ENCODE measurements around the gene EIF2D. TPM values are rescaled to one million over a fixed set of nuclear protein-coding genes. Genes with fewer than 3 reads are reported as not detected.
A peak's percentile ranks its signal among the peaks of the same experiment; 100 is the strongest.

Gene EIF2D
- total RNA-seq, 4 donors from 2014 or later = 38.4 to 55.8 (median 50.4) TPM

DNA sequence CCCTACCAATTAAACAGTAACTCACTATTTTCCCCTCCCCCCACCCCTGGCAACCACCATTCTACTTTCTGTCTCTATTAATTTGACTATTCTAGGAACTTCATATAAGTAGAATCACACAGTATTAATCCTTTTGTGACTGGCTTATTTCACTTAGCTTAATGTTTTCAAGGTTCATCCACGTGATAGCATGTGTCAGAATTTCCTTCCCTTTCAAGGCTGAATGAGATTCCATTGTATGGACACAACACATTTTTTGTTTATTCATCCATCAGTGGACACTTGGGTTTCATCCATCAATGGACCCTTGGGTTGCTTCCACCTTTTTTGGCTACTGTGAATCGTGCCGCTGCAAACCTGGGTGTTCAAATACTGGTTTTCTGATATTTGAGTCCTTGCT is 41.7 kb downstream of the EIF2D start:
- TF ChIP-seq, protein P1, sequence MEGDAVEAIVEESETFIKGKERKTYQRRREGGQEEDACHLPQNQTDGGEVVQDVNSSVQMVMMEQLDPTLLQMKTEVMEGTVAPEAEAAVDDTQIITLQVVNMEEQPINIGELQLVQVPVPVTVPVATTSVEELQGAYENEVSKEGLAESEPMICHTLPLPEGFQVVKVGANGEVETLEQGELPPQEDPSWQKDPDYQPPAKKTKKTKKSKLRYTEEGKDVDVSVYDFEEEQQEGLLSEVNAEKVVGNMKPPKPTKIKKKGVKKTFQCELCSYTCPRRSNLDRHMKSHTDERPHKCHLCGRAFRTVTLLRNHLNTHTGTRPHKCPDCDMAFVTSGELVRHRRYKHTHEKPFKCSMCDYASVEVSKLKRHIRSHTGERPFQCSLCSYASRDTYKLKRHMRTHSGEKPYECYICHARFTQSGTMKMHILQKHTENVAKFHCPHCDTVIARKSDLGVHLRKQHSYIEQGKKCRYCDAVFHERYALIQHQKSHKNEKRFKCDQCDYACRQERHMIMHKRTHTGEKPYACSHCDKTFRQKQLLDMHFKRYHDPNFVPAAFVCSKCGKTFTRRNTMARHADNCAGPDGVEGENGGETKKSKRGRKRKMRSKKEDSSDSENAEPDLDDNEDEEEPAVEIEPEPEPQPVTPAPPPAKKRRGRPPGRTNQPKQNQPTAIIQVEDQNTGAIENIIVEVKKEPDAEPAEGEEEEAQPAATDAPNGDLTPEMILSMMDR (IDR thresholded peaks at IDR 0.05) = no peak
- no peak for ATAC-seq (ENCODE audit: low FRiP score)
- DNase-seq (ENCODE audit: low spot score) = no peak

DNA sequence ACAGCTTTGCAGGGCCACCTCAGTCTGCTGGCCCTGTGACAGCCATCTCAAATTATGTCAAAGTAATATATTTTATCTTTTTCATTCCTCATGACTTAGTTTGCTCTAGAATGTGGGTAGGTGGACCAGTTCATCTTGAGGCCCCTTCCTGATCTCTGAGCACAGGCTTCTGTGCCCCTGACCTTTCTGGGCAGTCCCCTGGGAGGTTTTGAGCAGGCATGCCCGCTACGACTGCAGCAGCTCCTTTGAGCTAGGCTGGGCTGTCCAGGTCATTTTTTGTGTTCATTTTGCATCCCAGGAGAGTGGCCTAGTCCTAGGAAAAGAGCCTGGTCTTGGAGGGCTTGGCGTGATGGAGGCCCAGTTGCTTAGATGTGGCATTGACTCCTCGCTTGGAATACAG is 42.7 kb downstream of the EIF2D start:
- TF ChIP-seq, protein P1 (IDR thresholded peaks at IDR 0.05) = no peak
- no peak for ATAC-seq (ENCODE audit: low FRiP score)
- no peak for DNase-seq (ENCODE audit: low spot score)

DNA sequence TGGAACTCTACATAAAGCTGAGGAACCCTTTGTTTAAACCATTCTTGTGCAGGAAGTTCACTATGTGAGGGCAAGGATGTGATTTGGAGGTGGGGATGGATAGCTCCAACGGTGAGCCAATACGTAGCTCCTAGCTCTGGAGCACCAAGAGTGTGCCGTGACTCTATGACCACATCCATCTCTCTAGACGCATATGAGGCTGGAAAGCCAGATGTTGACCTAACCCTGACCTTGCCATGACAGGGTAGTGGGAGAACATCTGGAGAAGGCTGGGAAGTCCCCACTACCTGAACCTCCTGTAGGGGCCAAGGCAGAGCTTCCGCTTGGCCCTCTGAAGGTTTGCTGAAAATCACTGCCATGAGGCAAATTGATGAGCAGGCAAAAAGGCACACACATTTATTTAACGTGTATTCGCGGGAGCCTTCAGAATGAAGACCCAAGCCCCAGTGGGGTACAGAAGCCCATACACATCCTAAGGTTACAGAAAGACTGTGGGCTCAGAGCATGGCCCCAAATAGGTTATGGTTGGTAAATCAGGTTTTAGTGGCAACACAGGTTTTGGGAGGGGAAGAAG is 43.4 kb downstream of the EIF2D start:
- DNase-seq (ENCODE audit: low spot score) = no peak
- TF ChIP-seq, protein P1 (IDR thresholded peaks at IDR 0.05) = no peak
- ATAC-seq (ENCODE audit: low FRiP score) = no peak

DNA sequence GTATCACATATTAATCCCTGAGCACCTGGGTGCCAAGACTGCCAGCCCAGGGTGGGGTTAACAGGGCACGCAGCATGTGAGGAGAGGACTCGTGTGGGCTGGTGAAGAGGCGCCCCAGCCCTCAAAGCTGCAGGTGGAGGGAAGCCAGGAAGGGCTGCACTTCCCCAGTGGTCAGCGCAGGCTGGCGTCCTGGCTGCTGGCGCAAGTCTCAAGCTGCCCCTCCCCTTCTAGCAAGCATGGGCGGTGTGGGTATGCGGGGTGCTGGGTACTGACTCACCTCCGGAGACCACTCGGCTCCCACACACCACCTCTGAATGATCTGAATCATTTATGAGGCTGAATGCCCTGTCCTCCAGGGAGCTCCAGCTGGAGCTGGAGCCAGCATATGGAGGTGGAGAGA is 44.0 kb downstream of the EIF2D start:
- ATAC-seq (ENCODE audit: low FRiP score) (peak; percentile 45), DNase-seq (ENCODE audit: low spot score) (no peak)
- TF ChIP-seq, protein P1 (IDR thresholded peaks at IDR 0.05) = no peak

DNA sequence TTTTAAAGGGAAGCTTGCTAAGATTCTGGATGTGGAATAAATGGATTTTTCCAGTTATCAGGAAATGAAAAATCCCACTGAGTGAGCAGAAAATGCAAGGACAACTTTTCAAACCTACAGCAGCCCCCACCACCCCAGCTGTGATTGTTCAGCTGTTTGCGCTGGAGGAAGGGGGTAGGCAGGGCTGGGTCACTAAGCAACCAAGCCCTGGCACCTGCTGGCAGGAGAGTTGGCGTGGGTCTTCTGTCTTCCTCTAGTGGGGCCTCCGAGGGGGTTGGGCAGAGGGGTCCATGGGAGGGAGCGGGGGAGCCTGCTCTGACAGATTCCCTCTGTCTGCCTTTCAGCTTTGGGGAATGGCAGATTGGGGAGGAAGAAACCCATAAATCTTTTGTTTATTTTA is 45.3 kb downstream of the EIF2D start:
- DNase-seq (ENCODE audit: low spot score) = no peak
- TF ChIP-seq, protein P1 (IDR thresholded peaks at IDR 0.05) = no peak
- ATAC-seq (ENCODE audit: low FRiP score) = no peak

DNA sequence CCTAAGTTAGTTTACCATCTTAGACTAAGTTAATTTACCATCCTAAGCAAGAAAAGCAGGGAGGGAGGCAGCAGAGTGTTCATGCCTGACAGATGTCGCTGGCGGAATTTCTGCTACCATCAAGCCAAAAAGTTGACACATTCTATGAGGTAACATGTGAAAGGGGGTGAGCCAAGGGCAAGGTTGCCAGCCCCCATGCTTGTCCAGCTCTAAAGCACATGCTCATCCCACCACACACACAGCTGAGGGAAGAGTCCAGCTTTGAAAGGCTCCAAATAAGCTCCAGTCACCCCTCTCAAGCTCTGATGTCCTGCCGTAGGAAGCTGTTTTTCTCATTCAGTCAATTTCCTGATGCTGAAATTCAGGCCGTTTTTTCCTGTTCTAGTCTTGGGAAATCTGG is 46.3 kb downstream of the EIF2D start:
- DNase-seq (ENCODE audit: low spot score) = no peak
- TF ChIP-seq, protein P1 (IDR thresholded peaks at IDR 0.05) = no peak
- ATAC-seq (ENCODE audit: low FRiP score) = no peak

DNA sequence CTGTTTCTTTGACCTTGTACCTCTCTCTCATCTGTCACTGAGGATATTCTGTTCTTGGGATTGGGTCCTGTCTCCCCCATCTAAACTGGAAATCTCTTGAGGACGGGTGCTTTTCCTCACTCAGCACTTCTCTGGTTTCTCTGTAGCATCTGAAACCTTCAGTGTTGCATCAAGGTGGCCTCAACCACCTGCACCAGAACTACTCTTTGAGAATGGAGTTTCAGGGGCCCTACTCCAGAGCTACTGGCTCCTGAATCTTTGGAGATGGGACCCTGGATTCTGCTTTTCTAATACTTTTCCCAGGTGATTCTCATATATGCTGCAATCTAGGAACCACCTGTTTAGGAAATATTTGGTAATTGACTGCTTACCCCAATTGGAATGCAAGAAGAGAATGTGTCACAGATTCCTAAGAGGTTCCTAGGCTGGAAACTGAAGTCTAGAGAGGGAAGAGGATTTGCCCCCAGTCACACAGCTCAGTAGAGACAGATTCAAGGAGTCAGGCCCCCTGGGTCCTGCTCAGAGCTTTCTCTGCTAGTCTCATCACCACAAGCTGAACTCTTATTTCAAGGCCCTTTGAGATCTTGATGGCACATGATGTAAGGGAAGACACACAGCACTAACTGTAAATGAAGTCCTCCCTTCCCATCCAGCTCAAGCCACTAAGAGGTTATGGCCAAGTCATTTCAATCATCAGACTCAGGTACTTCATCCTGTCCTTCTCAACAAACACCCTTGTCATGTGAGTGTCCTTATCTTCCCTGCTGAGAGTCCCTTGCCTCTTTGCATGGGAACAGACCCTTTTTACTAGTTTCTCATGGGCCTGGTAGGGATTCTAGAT is 48.7 kb downstream of the EIF2D start:
- DNase-seq (ENCODE audit: low spot score) = no peak
- no peak for ATAC-seq (ENCODE audit: low FRiP score)
- TF ChIP-seq, protein P1 (IDR thresholded peaks at IDR 0.05) = no peak

Data from omental fat pad (tissue), 4 donors.